K562 (cell line): Measurements from ENCODE around the gene JAKMIP2. TPM values are rescaled to one million over a fixed set of nuclear protein-coding genes. Genes with fewer than 3 reads are reported as not detected.

Experiments
- ATAC-seq: fragments of 200-7000 bp; cut with Tn5 transposase; 3 replicates; pipeline ENCODE4 v1.9.1; 2020; ENCODE audit warnings: moderate library complexity
- BruUV-seq: library from RNA; stranded (reverse); fragments of 400-500 nt; replicated peaks from 2 replicates; lab custom pipeline; 2021; lab: Mats Ljungman, UMichigan
- CTCF ChIA-PET: fragments of 300-600 bp; formaldehyde crosslinking; extraction: SDS; loops from one replicate; lab custom pipeline; 2021; ENCODE audit warnings: low intra/inter-chr PET ratio; lab: Yijun Ruan, JAX
- POLR2A ChIA-PET: fragments of 300-600, 350-650 bp; sonication (Branson Sonifier 250); formaldehyde crosslinking; extraction: SDS; loops from one replicate; lab custom pipeline; 2021; ENCODE audit warnings: antibody characterized with exemption, inconsistent platforms; lab: Yijun Ruan, JAX
- DNase-seq, 4 experiments: peaks; one replicate each; pipeline versions ENCODE4 v3.0.0 to v3.0.0-alpha.2; 2011 to 2018; ENCODE audit warnings: low spot score in 3 of 4, mixed read lengths in 3 of 4; ENCODE audit errors: extremely low read depth in 1 of 4
- FAIRE-seq: peaks from 2 replicates; lab custom pipeline; 2011; peaks lifted over from hg19 to GRCh38; lab: Jason Lieb, UNC
- H2AFZ ChIP-seq: 2 replicates; pipeline ENCODE4 v1.6.0; 2011; ENCODE audit warnings: low read depth, low read length, control low read depth, inconsistent platforms
- H3K27ac ChIP-seq: fragments of 200-600 bp; 3 replicates; pipeline ENCODE4 v1.8.0; 2011; ENCODE audit warnings: low read depth, mild to moderate bottlenecking, control low read depth, inconsistent platforms, low read length, moderate library complexity, mixed read lengths; ENCODE audit errors: extremely low read depth
- H3K27me3 ChIP-seq, 2 experiments: fragments of 300-600 bp in 1 of 2; 2 replicates in 1 of 2; 3 replicates in 1 of 2; pipeline versions ENCODE4 v1.6.0 to v1.8.0; 2011; ENCODE audit warnings: inconsistent platforms in 2 of 2, low read length in 2 of 2, mild to moderate bottlenecking in 1 of 2, mixed read lengths in 1 of 2, moderate library complexity in 1 of 2; ENCODE audit not compliant: control insufficient read depth in 2 of 2, insufficient read depth in 2 of 2
- H3K36me3 ChIP-seq: fragments of 300-600 bp; 3 replicates; pipeline ENCODE4 v1.8.0; 2011; ENCODE audit warnings: mild to moderate bottlenecking, low read length, inconsistent platforms; ENCODE audit not compliant: control insufficient read depth, insufficient read depth
- H3K4me1 ChIP-seq, 2 experiments: fragments of 200-600 bp in 1 of 2; replicated peaks in 1 of 2; 2 replicates in 1 of 2; 3 replicates in 1 of 2; pipeline versions ENCODE4 v1.5.1 to v1.8.0; 2011; ENCODE audit warnings: inconsistent platforms in 2 of 2, low read length in 2 of 2, mild to moderate bottlenecking in 1 of 2, mixed read lengths in 1 of 2, moderate library complexity in 1 of 2; ENCODE audit not compliant: control insufficient read depth in 2 of 2, insufficient read depth in 2 of 2
- H3K4me2 ChIP-seq: 2 replicates; pipeline ENCODE4 v1.6.1; 2011; ENCODE audit warnings: low read length, control low read depth, inconsistent platforms, mixed read lengths; ENCODE audit not compliant: insufficient read depth
- H3K4me3 ChIP-seq: fragments of 200-600 bp; sonication (generic), shearing (Covaris generic); 2 replicates; pipeline ENCODE4 v1.5.1; 2016; ENCODE audit warnings: control low read depth, inconsistent platforms
- H3K79me2 ChIP-seq: fragments of 200-600 bp; 3 replicates; pipeline ENCODE4 v1.8.0; 2011; ENCODE audit warnings: low read length, inconsistent platforms; ENCODE audit not compliant: control insufficient read depth, insufficient read depth
- H3K9ac ChIP-seq, 2 experiments: 2 replicates each; pipeline versions ENCODE4 v1.6.0 to v1.6.1; 2011; ENCODE audit warnings: low read depth in 2 of 2, low read length in 2 of 2, control low read depth in 1 of 2, inconsistent platforms in 1 of 2, mild to moderate bottlenecking in 1 of 2, mixed read lengths in 1 of 2; ENCODE audit not compliant: insufficient read depth in 1 of 2
- H3K9me1 ChIP-seq: one replicate; pipeline ENCODE4 v1.6.0; 2011; ENCODE audit warnings: inconsistent platforms, mild to moderate bottlenecking, low read length, moderate library complexity; ENCODE audit not compliant: control insufficient read depth, insufficient read depth
- H3K9me3 ChIP-seq: replicated peaks from 2 replicates; pipeline ENCODE4 v1.5.1; 2011; ENCODE audit warnings: low read depth, low read length, inconsistent platforms; ENCODE audit not compliant: control insufficient read depth, insufficient read depth
- H4K20me1 ChIP-seq: replicated peaks from 2 replicates; pipeline ENCODE4 v1.6.1; 2011; ENCODE audit warnings: low read length, inconsistent platforms, mixed read lengths; ENCODE audit not compliant: control insufficient read depth, insufficient read depth
- DACH1 ChIP-seq: fragments of 450-650 bp; IDR thresholded peaks from 2 replicates; pipeline ENCODE4 v1.6.1; 2018; ENCODE audit not compliant: partially characterized antibody
- GATAD2A ChIP-seq: fragments of 450-650 bp; IDR thresholded peaks from 2 replicates; pipeline ENCODE4 v1.6.1; 2017
- MCM5 ChIP-seq: fragments of 450-650 bp; IDR thresholded peaks from 2 replicates; pipeline ENCODE4 v1.6.1; 2016; ENCODE audit warnings: low read depth
- RBM17 ChIP-seq: fragments of 200-400 bp; formaldehyde crosslinking; IDR thresholded peaks from 2 replicates; pipeline ENCODE4 v1.6.1; 2017; ENCODE audit warnings: low read depth, mild to moderate bottlenecking, low read length, borderline replicate concordance
- ZNF785 ChIP-seq: fragments of 250-450 bp; sonication (Bioruptor Pico); IDR thresholded peaks from 2 replicates; pipeline ENCODE4 v1.4.0; 2020; ENCODE audit warnings: mild to moderate bottlenecking
- WGBS: fragments of 100-300 bp; shearing (Covaris generic); methylation state at CpG from one replicate; pipeline ENCODE4 v1.1.6; 2016; ENCODE audit warnings: low coverage, mixed read lengths; ENCODE audit not compliant: insufficient coverage; ENCODE audit errors: missing lambda C conversion rate; 5-methylcytosine and 5-hydroxymethylcytosine counted together
- in situ Hi-C: fragments of 300-500 bp; cut with MboI; formaldehyde crosslinking; loops from 4 replicates; pipeline ENCODE4 v1.15.0; 2018; ENCODE audit warnings: inconsistent platforms, mixed read lengths
- intact Hi-C: fragments of 100-400 bp; cut with micrococcal nuclease; formaldehyde crosslinking; loops from 2 replicates; pipeline ENCODE4 v1.14.2; 2022
- polyA plus RNA-seq, 8 experiments: library from polyadenylated mRNA; depleted of rRNA in 4 of 8; stranded (reverse) in 5 of 8; unstranded in 3 of 8; fragments of >200 nt; fragmentation: Nextera tagmentation in 2 of 8; fragmentation: Illumina TruSeq in 1 of 8; extraction: Ambion mirVana in 2 of 8; extraction: Trizol in 1 of 8; gene quantifications; 2 replicates each; pipeline versions ENCODE4 v1.2.1 to v1.2.3, GENCODE V29; 2011 to 2014; ENCODE audit warnings: inconsistent platforms in 1 of 8, missing spikeins in 1 of 8
- total RNA-seq, 7 experiments: library from RNA; depleted of rRNA in 6 of 7; stranded (reverse); fragments of >200 nt in 6 of 7; fragmentation: Illumina TruSeq in 2 of 7; extraction: Trizol in 2 of 7; gene quantifications; 2 replicates each; pipeline versions ENCODE4 v1.2.1 to v1.2.3, GENCODE V29; 2011 to 2021; ENCODE audit warnings: low replicate concordance in 1 of 7

The JAKMIP2 gene
- total and polyA plus RNA-seq, 9 of the 15 experiments (the other 6 are each of a cell fraction or from before 2014, with no cell fraction given) = not detected

DNA sequence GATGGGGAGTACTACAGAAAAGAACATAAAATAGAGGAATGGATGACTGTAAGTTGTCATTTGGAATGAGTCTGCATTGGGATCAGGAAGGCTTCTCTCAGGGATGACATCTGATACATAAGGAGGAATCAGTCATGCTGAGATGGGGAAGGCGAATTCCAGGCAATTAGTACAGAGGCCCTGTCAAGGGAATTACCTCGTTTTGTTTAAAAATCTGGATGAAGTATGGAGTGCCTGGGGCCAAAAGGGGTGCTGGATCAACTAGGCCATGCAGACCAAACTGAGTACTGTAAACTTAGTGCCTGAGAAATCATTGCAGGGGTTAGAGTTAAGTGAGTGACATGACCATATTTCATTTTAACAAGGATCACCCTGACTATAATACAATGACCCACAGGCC, 30.5 kb downstream of the JAKMIP2 start:
- no peak for DNase-seq
- no peaks in the 10 kb centered on the region for H3K36me3 ChIP-seq
- TF ChIP-seq ZNF785 (CRISPR knock-in tag) = no peak
- no peak for TF ChIP-seq MCM5
- TF ChIP-seq RBM17 = no peak
- no peak for TF ChIP-seq GATAD2A
- no peak overlapping the region for H3K9ac ChIP-seq
- no peak overlapping the region for H3K4me3 ChIP-seq
- ATAC-seq = no peak
- H3K4me2 ChIP-seq = no peak overlapping the region
- ChIA-PET CTCF (no interaction called here), POLR2A (interaction anchor here (0.5 kb wide), 1 partner anchor 400 kb away, joined by 3 read pairs; no protein-coding TSS in a partner anchor)
- in situ Hi-C loops (no loop called here), intact Hi-C loops (no loop called here)
- no peaks in the 10 kb centered on the region for H3K9me3 ChIP-seq
- no peaks in the 10 kb centered on the region for H3K79me2 ChIP-seq
- H4K20me1 ChIP-seq = no peaks in the 10 kb centered on the region
- WGBS = 0% methylated on average over 2 of the region's 2 CpGs
- H3K4me1 ChIP-seq = no peaks in the 10 kb centered on the region
- H2AFZ ChIP-seq = no peak overlapping the region
- H3K27me3 ChIP-seq = no peaks in the 10 kb centered on the region
- no TSS peak for BruUV-seq
- FAIRE-seq = no peak
- H3K9me1 ChIP-seq = no peaks in the 10 kb centered on the region
- H3K27ac ChIP-seq = no peak overlapping the region

GRCh38 chr5:147751156-147751830, 31.2 kb downstream of the JAKMIP2 start:
- H3K36me3 ChIP-seq = no peaks in the 10 kb centered on the region
- no peak overlapping the region for H3K4me3 ChIP-seq
- intact Hi-C loops = no loop called here
- H3K9me1 ChIP-seq = no peaks in the 10 kb centered on the region
- DNase-seq (no peak), FAIRE-seq (no peak), ATAC-seq (no peak)
- no TSS peak for BruUV-seq
- H3K9ac ChIP-seq = no peak overlapping the region
- no peak overlapping the region for H3K27ac ChIP-seq
- no peak overlapping the region for H2AFZ ChIP-seq
- CTCF ChIA-PET = no interaction called here
- no peaks in the 10 kb centered on the region for H3K27me3 ChIP-seq
- POLR2A ChIA-PET = interaction anchor here (0.5 kb wide), 1 partner anchor 400 kb away, joined by 3 read pairs; no protein-coding TSS in a partner anchor
- H4K20me1 ChIP-seq = no peaks in the 10 kb centered on the region
- no peaks in the 10 kb centered on the region for H3K9me3 ChIP-seq
- in situ Hi-C loops = no loop called here
- no peaks in the 10 kb centered on the region for H3K79me2 ChIP-seq
- H3K4me1 ChIP-seq = no peaks in the 10 kb centered on the region
- no peak for TF ChIP-seq DACH1
- H3K4me2 ChIP-seq = no peak overlapping the region
- WGBS = 0% methylated on average over 11 of the region's 13 CpGs
